GM12892 (cell line): ENCODE results near the gene GDF2.

Source experiments
- POLR2A ChIP-seq: IDR thresholded peaks from 2 replicates; pipeline ENCODE4 v1.6.1; 2011; ENCODE audit warnings: low read depth, low read length, control low read depth
- TAF1 ChIP-seq: IDR thresholded peaks from 2 replicates; pipeline ENCODE4 v1.6.1; 2011; ENCODE audit warnings: low read depth, mild to moderate bottlenecking, control low read depth, low read length, borderline replicate concordance

- TF ChIP-seq TAF1 (no peak), POLR2A (no peak)
These were observed 12.4 kb downstream of the GDF2 start for GRCh38 chr10:47334466-47335295.
